A172 (cell line): ENCODE results near the gene NXPH2. TPM values are rescaled to one million over a fixed set of nuclear protein-coding genes. Genes with fewer than 3 reads are reported as not detected.
"Not testable (repeated sequence)": the region's sequence is repeated elsewhere in the genome, so short reads cannot be mapped to it uniquely, and the experiment has no call there.

Experiments used
- DNase-seq: peaks from one replicate; pipeline ENCODE4 v3.0.0-alpha.2; 2015; ENCODE audit warnings: low spot score
- total RNA-seq: library from RNA; depleted of rRNA; stranded (reverse); fragments of >200 nt; shearing (Covaris generic); gene quantifications from 2 replicates; pipeline ENCODE4 v1.2.3, GENCODE V29; 2014

Gene NXPH2
- total RNA-seq, 1 experiment from 2014 or later = 42.2 TPM

DNA sequence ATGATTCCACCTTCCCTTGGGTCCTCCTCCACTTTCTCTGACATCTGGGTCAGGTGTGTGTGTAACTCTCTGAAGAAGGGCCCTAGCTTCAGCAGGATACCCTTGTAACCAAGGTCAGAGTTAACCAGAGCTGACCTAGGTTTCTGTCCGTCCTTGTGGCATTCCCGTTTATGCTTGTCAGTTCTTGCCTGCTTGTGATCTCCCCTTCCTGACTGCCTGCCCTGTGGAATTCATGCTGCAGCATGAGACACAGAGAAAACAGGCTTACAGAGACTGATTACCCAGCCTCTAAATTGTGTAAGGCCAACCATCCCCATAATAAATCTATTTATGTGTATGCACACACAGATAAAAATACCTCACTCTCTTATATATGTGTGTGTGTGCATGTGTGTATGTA lies 22.8 kb downstream of the NXPH2 start:
- no peak for DNase-seq

DNA sequence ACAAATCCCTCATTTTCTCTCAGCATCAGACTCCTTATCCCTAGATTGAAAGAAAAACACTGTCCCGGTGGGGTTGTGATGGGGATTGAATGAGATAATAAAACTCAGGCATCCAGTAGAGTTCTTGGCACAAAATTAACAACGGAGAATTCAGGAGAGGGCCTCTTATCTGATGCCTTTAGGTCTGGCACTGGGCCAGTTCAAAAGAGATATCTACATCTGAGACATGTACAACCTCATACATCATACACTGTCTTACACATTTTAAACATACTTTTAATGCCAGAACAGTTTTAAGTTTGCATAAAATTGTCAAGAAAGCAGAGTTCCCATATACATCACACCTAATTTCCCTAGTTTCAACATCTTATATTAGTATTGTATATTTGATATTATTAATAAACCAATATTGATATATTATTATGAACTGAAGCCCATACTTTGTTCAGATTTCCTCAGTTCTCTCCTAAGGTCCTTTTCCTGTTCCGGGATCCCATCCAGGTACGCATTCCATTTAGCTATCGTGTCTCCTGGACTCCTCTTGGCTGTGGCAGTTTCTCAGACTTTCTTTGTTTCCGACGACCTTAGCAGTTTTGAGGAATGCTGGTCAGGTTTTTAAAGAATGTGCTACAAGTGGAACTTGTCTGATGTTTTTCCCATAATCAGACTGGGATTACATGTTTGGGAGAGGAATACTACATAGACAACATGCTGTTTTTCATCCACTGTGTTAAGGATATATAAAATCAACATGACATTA lies 27.8 kb downstream of the NXPH2 start:
- DNase-seq = peak; percentile 83

DNA sequence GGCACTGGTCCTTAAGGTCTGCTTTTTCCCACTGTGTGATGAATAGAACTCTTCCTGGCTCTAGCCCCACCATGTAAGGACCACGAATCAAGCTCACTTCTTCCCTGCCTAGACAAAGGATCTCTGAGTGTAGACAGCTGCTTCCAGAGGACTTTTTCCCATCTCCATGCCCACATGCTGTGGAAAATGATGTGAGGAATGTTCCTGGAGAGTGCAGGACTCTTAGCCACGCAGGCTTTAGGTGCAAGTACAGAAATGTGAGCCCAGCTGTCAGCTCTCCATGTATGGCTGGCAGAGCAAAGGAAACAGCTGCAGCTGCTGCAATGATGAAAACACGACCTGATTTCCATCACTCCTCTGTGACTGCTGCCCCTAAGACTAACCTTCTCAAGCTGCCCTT lies 35.5 kb downstream of the NXPH2 start:
- DNase-seq = no peak

DNA sequence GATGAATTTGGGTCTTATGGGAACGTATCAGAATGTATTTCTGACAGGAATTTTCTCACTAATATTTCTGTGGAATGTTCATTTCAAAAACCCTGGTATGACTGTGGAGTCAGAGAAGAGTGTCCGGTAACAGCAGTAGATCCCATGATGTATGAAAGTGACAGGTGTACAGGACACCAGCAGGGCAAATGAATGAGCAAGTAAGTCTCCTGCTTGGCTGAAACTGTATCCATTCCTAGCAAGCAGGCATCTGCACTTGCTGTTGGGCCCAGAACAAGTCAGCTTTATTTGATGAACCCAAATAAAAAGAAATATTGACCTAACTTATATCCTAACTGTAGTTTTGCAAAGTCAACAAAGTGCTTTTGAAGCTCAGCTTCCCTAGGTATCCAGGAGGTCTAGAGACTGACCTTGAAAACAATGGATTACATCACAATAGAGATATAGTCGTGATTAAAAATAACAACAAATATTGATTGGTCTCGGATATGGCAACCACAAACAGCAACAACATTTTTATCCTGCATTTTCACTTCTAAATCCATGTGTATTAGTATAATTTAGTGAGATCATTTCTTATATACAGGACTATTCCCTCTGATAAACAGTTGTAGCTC lies 37.6 kb downstream of the NXPH2 start:
- no peak for DNase-seq

DNA sequence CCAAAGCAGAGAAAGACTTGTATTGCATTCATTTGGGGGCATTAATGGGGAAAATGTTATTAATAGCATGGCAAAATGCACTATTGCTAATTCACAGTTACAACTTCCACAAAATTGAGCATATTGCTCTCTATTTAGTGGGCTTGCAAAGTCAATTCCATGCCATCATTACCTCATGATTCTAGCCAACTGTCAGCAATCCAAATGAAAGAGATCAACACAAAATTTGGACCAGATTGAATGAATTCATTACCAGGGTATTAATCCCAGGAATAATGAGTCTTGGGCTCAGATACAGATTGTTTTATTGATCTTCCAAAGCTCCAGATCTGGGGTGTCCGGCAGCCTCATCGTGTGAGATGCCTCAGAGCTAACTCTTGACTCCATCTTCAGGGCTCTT lies 38.3 kb downstream of the NXPH2 start:
- no peak for DNase-seq

DNA sequence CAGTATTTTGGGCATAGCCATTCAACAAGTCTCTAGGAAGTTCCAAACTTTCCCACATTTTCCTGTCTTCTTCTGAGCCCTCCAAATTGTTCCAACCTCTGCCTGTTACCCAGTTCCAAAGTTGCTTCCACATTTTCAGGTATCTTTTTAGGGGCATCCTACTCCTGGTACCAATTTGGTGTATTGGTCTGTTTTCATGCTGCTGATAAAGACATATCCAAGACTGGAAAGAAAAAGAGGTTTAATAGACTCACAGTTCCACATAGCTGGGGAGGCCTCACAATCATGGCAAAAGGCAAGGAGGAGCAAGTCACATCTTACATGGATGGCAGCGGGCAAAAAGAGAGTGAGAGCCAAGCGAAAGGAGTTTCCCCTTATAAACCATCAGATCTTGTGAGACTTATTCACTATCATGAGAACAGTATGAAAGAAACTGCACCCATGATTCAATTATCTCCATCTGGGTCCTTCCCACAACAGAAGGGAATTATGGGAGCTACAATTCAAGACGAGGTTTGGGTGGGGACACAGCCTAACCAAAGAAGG lies 43.1 kb downstream of the NXPH2 start:
- DNase-seq = not testable (repeated sequence)

DNA sequence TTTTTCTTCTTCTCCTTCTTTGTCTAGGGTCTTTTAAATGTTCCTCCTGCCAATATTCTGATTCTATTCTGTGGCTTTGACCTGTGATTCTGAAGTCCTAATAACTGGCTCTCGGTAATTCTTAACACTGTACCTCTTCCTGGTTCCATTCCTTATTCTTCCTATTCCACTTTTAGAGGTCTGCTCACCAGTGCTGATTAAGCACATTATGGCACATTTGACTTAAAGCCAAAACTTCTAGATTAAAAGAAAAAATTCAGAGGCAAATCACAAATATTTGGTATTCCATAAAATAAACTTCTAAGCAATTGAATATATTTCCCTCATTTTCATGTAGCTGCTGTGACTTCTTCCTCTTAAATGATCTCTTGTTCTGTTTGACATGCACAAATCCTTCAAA lies 47.5 kb downstream of the NXPH2 start:
- DNase-seq = no peak

DNA sequence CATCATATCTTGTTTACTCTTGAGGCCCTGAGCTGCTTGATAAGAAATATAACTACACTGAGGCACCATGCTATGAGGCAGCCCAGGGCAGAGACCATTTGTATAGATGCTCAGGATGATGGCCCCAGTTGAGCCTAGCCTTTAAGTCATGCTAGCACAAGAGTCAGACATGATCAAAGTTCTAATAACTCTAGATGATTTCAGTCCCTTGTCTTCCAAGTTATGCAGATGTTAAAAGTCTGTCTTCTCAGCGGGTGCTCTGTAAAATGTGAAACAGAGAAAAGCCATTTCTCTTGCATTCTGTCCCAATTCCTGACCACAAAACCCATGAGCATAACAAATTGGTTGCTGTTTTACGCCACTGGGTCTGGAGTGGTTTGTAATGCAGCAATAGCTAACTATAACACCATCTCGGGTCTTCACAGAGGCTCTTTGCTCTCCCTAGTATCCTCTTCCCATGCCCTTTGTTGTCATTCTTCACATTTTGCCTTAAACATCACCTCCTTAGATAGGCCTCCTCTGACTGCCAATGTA lies 49.6 kb downstream of the NXPH2 start:
- no peak for DNase-seq

DNA sequence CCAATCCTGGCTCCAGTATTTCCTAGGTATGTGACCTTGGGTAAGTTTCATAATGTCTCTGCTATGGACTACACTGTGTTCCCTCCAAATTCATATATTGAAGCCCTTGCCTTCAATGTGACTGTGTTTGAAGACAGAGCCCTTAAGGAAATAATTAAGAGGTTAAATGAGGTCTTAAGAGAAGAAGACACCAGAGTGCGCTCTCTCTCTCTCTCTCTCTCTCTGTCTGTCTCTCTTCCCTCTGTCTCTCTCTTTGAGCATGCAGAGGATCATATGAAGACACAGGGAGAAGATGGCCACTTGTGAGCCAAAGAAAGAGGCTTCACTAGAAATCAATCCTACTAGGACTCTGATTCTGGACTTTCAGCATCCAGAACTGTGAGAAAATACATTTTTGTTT lies 52.2 kb downstream of the NXPH2 start:
- no peak for DNase-seq

DNA sequence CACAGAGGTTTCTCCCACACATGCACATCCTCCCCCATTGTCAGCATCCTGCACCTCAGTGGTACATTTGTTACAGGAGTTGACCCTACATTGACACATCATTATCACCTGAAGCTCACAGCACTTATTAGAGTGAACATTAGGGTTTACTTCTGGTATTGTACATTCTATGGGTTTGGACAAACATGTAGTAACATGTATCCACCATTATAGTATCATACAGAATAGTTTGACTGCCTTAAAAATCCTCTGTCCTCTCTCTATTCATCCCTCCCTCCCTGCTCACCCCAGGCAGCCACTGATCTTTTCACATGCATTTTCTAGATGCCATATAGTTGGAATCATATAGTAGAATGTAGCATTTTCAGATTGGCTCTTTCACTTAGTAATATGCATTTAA lies 53.5 kb downstream of the NXPH2 start:
- no peak for DNase-seq

DNA sequence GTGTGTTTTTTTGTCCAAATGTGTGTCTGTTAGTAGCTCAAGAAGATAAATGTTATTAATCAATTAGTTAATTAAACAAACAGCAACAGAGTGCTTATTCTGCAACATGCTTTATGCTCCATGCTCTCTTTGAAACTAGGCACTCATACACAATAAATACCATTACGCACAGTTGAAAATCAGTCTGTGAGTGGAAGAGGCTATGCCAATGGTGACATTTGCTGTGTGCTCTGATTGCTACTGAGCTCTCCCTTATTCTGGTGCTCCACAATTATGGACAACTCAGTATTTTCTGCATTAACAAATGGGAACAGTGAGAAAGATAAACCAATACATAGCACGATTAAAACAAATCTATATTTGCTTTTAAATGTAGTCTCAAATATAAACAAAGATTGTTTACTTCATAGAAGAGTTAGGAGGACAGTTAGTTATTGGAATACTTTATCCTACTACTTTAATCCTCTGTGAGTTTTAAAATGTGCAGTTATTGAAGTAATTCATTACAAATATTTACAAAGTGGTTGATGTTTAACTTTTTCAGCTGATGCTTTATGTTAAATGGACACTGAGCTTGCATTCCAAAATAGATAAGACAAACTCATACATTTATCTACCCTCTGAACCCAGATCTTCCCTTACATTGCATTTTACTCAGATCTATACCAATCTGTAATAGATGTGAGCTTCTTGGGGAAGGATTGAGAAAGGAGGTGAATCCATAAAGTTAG lies 55.3 kb downstream of the NXPH2 start:
- no peak for DNase-seq

DNA sequence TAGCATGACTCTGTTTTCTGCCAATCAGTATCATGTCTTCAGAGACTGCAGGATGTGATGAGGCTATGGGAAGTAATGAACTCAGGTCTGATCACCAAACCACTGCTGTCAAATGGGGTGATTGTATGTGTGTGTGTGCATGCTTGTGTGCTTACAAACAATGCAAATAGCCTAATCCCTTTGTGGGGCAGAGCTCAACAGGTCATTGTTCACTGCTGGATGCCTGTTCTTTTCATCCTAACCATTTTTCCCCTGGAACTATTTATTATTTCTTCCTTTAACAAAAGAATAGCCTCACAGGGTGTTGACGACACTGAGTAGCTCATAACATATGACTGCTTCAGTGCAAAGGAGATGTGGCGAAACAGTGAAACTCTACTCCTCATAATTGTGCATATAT lies 55.9 kb downstream of the NXPH2 start:
- no peak for DNase-seq

DNA sequence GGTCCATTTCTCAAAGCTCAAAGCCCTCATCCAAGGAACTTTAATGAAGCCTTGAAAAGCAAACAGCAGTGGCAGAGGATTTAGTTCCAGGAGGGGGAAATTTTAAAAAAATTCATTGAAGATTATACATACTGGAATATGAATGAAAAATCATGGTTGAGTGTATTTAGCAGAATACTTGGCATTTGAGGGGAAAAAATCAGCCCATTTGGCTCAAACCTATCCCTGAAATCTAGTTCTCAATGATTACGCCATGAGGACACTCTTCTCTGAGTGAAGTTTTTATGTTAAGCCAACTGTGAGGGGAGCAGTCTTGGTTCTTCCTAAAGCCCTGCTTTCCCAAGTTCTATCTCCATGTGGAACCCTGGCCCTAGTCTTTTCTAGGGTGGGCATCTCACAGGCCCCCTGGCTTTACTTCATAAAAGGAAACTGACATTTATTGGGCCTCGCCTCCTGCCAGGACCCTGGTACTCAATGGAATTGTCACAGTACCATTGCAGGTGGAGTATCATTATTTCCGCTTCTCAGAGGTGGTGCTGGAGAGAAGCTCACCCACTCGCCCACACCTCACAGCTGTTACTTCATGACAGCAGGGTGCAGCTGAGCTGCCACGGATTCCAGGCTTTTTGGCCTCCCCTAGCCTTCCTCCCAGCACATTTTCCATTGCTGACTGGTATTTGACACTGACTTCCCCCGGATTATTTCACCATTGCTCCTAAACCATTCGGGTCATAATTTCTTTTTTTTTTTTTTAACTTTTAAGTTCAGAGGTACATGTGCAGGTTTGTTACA lies 56.8 kb downstream of the NXPH2 start:
- DNase-seq = no peak

DNA sequence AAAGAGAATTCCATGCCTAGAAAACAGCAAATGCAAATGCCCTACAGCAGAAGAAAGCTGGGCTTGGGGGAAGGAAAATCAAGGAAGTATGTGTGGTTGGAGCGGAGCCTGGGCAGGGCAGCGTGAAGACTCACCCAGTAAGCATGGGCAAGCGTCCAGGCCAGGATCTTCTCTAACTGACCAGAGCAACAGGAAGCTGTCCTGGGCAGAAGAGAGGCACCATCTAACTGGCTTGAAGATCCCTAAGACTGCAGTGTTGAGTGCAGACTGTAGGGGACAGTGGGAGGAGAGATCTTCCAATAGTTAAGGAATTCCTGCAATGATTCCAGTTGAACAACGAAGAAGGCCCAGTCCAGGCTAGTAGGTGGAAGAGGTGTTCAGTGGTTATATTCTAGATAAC lies 57.9 kb downstream of the NXPH2 start:
- peak; percentile 50 for DNase-seq

DNA sequence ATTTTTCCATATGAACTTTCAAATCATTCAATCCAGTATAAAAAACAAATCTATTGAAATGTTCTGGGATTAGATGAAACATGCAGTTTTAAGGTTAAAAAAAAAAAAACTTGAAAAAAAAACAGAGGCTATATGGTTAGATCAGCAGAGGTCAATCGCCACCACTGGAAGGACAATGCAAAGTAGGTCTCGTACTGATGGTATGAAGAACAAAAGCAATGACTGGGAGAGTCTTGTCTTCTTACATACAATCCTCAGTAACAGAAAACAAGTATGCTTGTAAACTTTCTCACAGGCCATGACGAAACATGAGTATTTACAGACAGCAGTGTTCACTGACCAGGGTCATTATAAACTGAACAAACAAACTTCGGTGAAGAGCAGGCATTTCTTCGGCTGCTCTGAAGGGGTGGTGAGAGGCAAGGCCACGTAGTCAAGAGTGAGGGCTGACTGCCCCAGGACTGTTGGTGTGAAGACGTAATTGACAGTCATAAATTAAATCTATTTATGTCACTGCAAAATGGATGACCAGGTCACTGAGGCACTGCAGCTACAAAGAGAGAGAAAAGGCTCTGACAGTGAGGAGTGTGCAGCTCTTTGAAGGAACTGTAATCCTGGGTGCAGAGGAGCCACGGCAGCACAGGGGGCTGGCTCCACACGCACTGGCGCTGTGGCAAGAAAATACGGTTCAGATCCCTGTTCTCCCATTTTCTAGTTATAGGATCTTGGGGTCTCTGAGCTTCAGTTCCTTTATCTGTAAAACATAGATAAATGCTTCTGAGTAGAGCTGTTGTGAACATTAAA lies 60.0 kb downstream of the NXPH2 start:
- no peak for DNase-seq

DNA sequence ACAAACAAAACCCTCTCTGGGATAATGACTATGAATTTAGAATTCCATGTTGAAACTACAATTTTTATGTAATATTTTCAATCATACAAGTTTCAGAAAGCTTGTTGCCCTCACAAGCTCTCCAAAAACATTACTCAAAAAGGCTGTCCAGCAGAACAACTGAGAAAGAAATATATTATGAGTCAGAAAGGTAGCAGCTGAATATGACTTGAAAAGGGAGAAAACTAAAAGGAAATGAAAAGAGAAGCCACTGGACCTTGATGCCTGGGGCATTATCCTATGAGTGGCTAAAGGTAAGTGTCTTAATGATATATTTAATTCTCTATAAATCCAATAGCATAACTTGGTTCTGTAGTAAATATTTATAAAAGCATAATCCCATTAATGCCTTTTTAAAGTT lies 61.8 kb downstream of the NXPH2 start:
- no peak for DNase-seq

DNA sequence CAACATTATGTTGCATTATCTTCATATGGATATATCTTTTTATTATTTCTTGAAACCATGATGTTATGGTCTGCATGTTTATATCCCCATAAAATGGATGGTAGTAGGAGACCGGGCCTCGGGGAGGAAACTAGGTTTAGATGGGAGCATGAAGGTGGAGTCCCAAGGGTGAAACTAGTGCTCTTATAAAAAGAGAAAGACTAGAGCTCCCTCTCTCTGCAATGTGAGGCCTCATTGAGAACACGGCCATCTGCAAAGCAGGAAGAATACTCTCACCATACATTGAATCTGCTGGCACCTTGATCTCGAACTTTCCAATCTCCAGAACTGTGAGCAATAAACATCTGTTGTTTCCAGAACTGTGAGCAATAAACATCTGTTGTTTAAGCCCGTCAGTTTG lies 64.0 kb downstream of the NXPH2 start:
- DNase-seq = no peak

DNA sequence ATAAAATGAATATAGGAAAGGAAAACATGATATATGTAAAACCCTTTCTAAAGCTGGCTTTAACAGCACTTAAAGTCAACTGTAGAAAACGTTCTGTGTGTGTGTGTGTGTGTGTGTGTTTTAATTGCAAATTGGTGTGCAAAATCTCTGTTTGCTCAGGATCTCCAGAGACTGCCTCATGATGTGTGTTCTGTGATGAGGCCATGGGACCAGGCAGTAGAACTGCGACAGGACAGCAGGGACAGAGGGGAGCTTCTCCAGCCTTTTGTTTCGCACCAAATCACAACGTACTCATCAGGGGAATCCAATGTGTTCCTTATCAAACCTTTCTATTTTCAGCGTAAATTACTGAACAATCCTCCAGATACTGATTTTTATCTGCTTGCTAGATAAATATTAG lies 66.7 kb downstream of the NXPH2 start:
- no peak for DNase-seq

DNA sequence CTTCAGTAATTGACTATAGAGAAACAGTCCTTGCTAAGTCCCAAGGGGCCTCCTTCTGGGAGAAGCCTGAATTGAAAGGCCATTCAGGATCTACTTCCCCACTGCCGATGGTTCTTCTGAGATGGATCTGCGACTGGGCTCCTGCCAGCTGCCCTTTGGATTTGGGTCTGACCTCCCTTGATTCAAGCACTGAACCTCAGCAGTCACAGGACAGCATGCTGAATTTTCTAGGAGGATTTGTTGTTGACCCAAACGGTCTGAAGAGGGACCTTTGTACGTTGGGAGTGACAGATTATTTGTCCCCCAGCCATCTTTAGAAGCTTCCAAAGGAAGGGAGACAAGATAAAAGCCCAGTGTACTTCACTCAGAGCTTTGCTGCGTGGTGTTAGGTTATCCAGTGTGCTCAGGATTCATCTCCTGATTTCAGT lies 67.1 kb downstream of the NXPH2 start:
- no peak for DNase-seq

DNA sequence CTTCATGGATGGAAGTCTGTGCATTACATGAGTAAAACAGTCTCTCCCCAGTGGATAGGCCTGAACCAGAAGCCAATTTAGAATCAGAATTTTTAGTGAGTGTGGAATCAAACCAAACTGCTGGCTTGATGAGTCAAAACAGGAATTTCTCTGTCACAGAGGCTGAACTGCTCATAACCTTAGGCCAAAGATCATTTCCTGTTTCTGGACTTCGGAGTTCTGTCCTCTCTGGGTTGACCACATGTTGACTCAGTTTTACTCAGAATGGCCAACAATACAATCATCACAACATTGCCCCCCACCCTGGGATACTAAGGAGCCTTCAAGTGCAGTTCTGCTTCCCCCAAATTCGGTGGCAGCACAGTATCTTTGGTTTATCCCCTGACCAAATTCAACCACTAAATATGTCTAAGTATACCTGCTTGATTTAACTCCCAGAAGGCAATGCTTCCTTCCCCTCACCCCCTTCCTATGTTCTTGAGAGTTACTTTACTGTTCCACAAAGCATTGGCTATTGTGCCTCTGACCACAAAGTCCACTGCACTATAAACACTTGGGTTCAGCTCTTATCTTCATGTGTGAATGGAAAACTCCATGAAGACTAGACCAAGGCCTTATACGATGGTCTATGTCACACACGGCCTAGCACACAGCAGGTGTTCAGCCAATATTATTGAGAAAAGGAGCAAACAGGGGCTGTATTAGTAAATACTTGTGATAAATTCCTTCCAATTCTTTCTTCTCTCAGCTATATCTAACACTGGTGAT lies 67.8 kb downstream of the NXPH2 start:
- peak; percentile 52 for DNase-seq
